NT2/D1 (cell line): ENCODE measurements around the gene PTPRK.

Experiments
- DNase-seq: peaks from one replicate; pipeline ENCODE4 v3.0.0-alpha.2; 2011; ENCODE audit warnings: low read depth, low spot score
- H3K27me3 ChIP-seq: 2 replicates; pipeline ENCODE4 v1.6.0; 2011; ENCODE audit warnings: mild to moderate bottlenecking; ENCODE audit not compliant: insufficient read length, insufficient read depth
- H3K36me3 ChIP-seq: 2 replicates; pipeline ENCODE4 v1.6.1; 2011; ENCODE audit warnings: mild to moderate bottlenecking, low read length, mixed read lengths; ENCODE audit not compliant: insufficient read depth, insufficient read length
- H3K4me1 ChIP-seq: 2 replicates; pipeline ENCODE4 v1.5.1; 2011; ENCODE audit not compliant: insufficient read depth, insufficient read length
- H3K4me3 ChIP-seq: 2 replicates; pipeline ENCODE4 v1.5.1; 2011; ENCODE audit warnings: low read depth; ENCODE audit not compliant: insufficient read length
- H3K9ac ChIP-seq: 2 replicates; pipeline ENCODE4 v1.6.0; 2011; ENCODE audit warnings: low read depth; ENCODE audit not compliant: insufficient read length
- H3K9me3 ChIP-seq: 2 replicates; pipeline ENCODE4 v1.5.1; 2011; ENCODE audit warnings: mild to moderate bottlenecking, low read length; ENCODE audit not compliant: insufficient read depth
- SUZ12 ChIP-seq: IDR thresholded peaks from 2 replicates; pipeline ENCODE4 v1.6.1; 2011; ENCODE audit not compliant: insufficient read length, insufficient read depth; ENCODE audit errors: extremely low read depth
- YY1 ChIP-seq: IDR thresholded peaks from 2 replicates; pipeline ENCODE4 v1.6.1; 2011; ENCODE audit not compliant: insufficient read length, insufficient read depth
- ZNF274 ChIP-seq: IDR thresholded peaks from 2 replicates; pipeline ENCODE4 v1.6.1; 2011; ENCODE audit warnings: mild to moderate bottlenecking, low read depth, low read length

PTPRK gene

GRCh38 chr6:128158496-128158895 is 361.9 kb downstream of the PTPRK start:
- no peaks in the 10 kb centered on the region for H3K9me3 ChIP-seq
- no peaks in the 10 kb centered on the region for H3K4me1 ChIP-seq
- no peak for TF ChIP-seq YY1
- TF ChIP-seq ZNF274: no peak
- no peak for TF ChIP-seq SUZ12
- H3K27me3 ChIP-seq: no peaks in the 10 kb centered on the region
- no peak overlapping the region for H3K9ac ChIP-seq
- no peaks in the 10 kb centered on the region for H3K36me3 ChIP-seq
- DNase-seq: no peak
- H3K4me3 ChIP-seq: no peak overlapping the region

GRCh38 chr6:128156321-128157111 is 363.9 kb downstream of the PTPRK start:
- Histone ChIP-seq H3K9me3 (no peaks in the 10 kb centered on the region), H3K4me1 (no peaks in the 10 kb centered on the region), H3K9ac (no peak overlapping the region), H3K36me3 (no peaks in the 10 kb centered on the region), H3K4me3 (no peak overlapping the region), H3K27me3 (no peaks in the 10 kb centered on the region)
- TF ChIP-seq ZNF274 (no peak), SUZ12 (no peak), YY1 (no peak)
- DNase-seq: no peak

- no peaks in the 10 kb centered on the region for H3K4me1 ChIP-seq
- H3K36me3 ChIP-seq: no peaks in the 10 kb centered on the region
- no peaks in the 10 kb centered on the region for H3K9me3 ChIP-seq
- H3K9ac ChIP-seq: no peak overlapping the region
- no peak overlapping the region for H3K4me3 ChIP-seq
- TF ChIP-seq SUZ12 (no peak), YY1 (no peak), ZNF274 (no peak)
- no peaks in the 10 kb centered on the region for H3K27me3 ChIP-seq
- DNase-seq: no peak
These were observed 364.6 kb downstream of the PTPRK start for GRCh38 chr6:128155826-128156225.

- H3K9ac ChIP-seq: no peak overlapping the region
- no peak for TF ChIP-seq YY1
- TF ChIP-seq SUZ12: no peak
- no peak for TF ChIP-seq ZNF274
- no peaks in the 10 kb centered on the region for H3K36me3 ChIP-seq
- H3K27me3 ChIP-seq: no peaks in the 10 kb centered on the region
- no peak for DNase-seq
- H3K4me3 ChIP-seq: no peak overlapping the region
- H3K9me3 ChIP-seq: no peaks in the 10 kb centered on the region
- H3K4me1 ChIP-seq: no peaks in the 10 kb centered on the region
These were observed 367.8 kb downstream of the PTPRK start for GRCh38 chr6:128152551-128152950.

GRCh38 chr6:128150376-128150775 is 370.0 kb downstream of the PTPRK start:
- DNase-seq: no peak
- H3K4me1 ChIP-seq: no peaks in the 10 kb centered on the region
- no peaks in the 10 kb centered on the region for H3K36me3 ChIP-seq
- no peak overlapping the region for H3K9ac ChIP-seq
- H3K9me3 ChIP-seq: no peaks in the 10 kb centered on the region
- TF ChIP-seq YY1 (no peak), ZNF274 (no peak), SUZ12 (no peak)
- no peak overlapping the region for H3K4me3 ChIP-seq
- no peaks in the 10 kb centered on the region for H3K27me3 ChIP-seq

- Histone ChIP-seq H3K4me1 (no peaks in the 10 kb centered on the region), H3K9me3 (no peaks in the 10 kb centered on the region), H3K36me3 (no peaks in the 10 kb centered on the region), H3K4me3 (no peak overlapping the region), H3K27me3 (no peaks in the 10 kb centered on the region), H3K9ac (no peak overlapping the region)
- TF ChIP-seq SUZ12 (no peak), YY1 (no peak), ZNF274 (no peak)
- no peak for DNase-seq
These were observed 370.6 kb downstream of the PTPRK start for GRCh38 chr6:128149796-128150195.

GRCh38 chr6:128144320-128144719 is 376.1 kb downstream of the PTPRK start:
- no peaks in the 10 kb centered on the region for H3K36me3 ChIP-seq
- H3K9me3 ChIP-seq: no peaks in the 10 kb centered on the region
- DNase-seq: no peak
- no peaks in the 10 kb centered on the region for H3K27me3 ChIP-seq
- no peak overlapping the region for H3K9ac ChIP-seq
- no peak overlapping the region for H3K4me3 ChIP-seq
- no peak for TF ChIP-seq YY1
- TF ChIP-seq ZNF274: no peak
- TF ChIP-seq SUZ12: no peak
- no peaks in the 10 kb centered on the region for H3K4me1 ChIP-seq

- no peak for TF ChIP-seq SUZ12
- TF ChIP-seq ZNF274: no peak
- no peak for TF ChIP-seq YY1
- H3K27me3 ChIP-seq: no peaks in the 10 kb centered on the region
- no peak overlapping the region for H3K4me3 ChIP-seq
- no peaks in the 10 kb centered on the region for H3K36me3 ChIP-seq
- no peak overlapping the region for H3K9ac ChIP-seq
- H3K9me3 ChIP-seq: no peaks in the 10 kb centered on the region
- H3K4me1 ChIP-seq: no peaks in the 10 kb centered on the region
- DNase-seq: no peak
These were observed 378.5 kb downstream of the PTPRK start for GRCh38 chr6:128141932-128142331.
